GM12878 (cell line): Measurements from ENCODE around the gene SMARCAD1. TPM values are rescaled to one million over a fixed set of nuclear protein-coding genes. Genes with fewer than 3 reads are reported as not detected.

Experiments
- ATAC-seq: fragments of 200-7000 bp; cut with Tn5 transposase; 3 replicates; pipeline ENCODE4 v1.9.1; 2020; ENCODE audit warnings: mild to moderate bottlenecking, moderate library complexity
- BruUV-seq: library from RNA; stranded (reverse); fragments of 400-500 nt; replicated peaks from 2 replicates; lab custom pipeline; 2021; lab: Mats Ljungman, UMichigan
- CTCF ChIA-PET: fragments of 300-600 bp; sonication (Branson Sonifier 250); formaldehyde crosslinking; extraction: SDS; loops from one replicate; lab custom pipeline; 2021; ENCODE audit warnings: inconsistent platforms; lab: Yijun Ruan, JAX
- POLR2A ChIA-PET: fragments of 350-600 bp; formaldehyde crosslinking; extraction: SDS; loops from one replicate; lab custom pipeline; 2021; ENCODE audit warnings: inconsistent platforms; lab: Charles Lee
- RAD21 ChIA-PET: fragments of 300-600 bp; sonication (Branson Sonifier 250); formaldehyde crosslinking; loops from one replicate; lab custom pipeline; 2023; ENCODE audit warnings: antibody characterized with exemption; ENCODE audit not compliant: unreplicated experiment; lab: Charles Lee
- SMC1A ChIA-PET: fragments of 300-600 bp; sonication (Branson Sonifier 250); formaldehyde crosslinking; loops from one replicate; lab custom pipeline; 2023; ENCODE audit not compliant: unreplicated experiment, uncharacterized antibody; lab: Charles Lee
- DNase-seq: peaks from one replicate; pipeline ENCODE4 v3.0.0-alpha.2; 2011; ENCODE audit warnings: low read depth, low spot score
- FAIRE-seq: peaks from 3 replicates; lab custom pipeline; 2011; peaks lifted over from hg19 to GRCh38; lab: Jason Lieb, UNC
- H2AFZ ChIP-seq: 2 replicates; pipeline ENCODE4 v1.6.0; 2011; ENCODE audit warnings: low read depth, low read length, control low read depth; ENCODE audit not compliant: control insufficient read depth
- H3K27ac ChIP-seq: 2 replicates; pipeline ENCODE4 v1.5.1; 2011; ENCODE audit warnings: control low read depth; ENCODE audit not compliant: control insufficient read depth, insufficient read depth
- H3K27me3 ChIP-seq, 2 experiments: replicated peaks in 1 of 2; 2 replicates each; pipeline versions ENCODE4 v1.6.0 to v1.6.1; 2011; ENCODE audit warnings: low read length in 1 of 2; ENCODE audit not compliant: control insufficient read depth in 2 of 2, insufficient read depth in 2 of 2
- H3K36me3 ChIP-seq, 2 experiments: 2 replicates each; pipeline ENCODE4 v1.5.1; 2011; ENCODE audit warnings: low read length in 1 of 2; ENCODE audit not compliant: control insufficient read depth in 2 of 2, insufficient read depth in 2 of 2
- H3K4me1 ChIP-seq: 2 replicates; pipeline ENCODE4 v1.6.1; 2011; ENCODE audit warnings: mild to moderate bottlenecking, low read length, moderate library complexity, mixed read lengths; ENCODE audit not compliant: control insufficient read depth, insufficient read depth
- H3K4me2 ChIP-seq: 2 replicates; pipeline ENCODE4 v1.6.0; 2011; ENCODE audit warnings: control low read depth; ENCODE audit not compliant: control insufficient read depth, insufficient read depth
- H3K4me3 ChIP-seq: fragments of 200-600 bp; sonication (generic); 2 replicates; pipeline ENCODE4 v1.5.1; 2016
- H3K79me2 ChIP-seq: 2 replicates; pipeline ENCODE4 v1.6.0; 2011; ENCODE audit warnings: low read length; ENCODE audit not compliant: control insufficient read depth, insufficient read depth
- H3K9ac ChIP-seq: 2 replicates; pipeline ENCODE4 v1.8.0; 2011; ENCODE audit warnings: low read length, control low read depth, mixed read lengths; ENCODE audit not compliant: control insufficient read depth, insufficient read depth
- H3K9me3 ChIP-seq: replicated peaks from 3 replicates; pipeline ENCODE4 v1.5.1; 2011; ENCODE audit warnings: mild to moderate bottlenecking, low read length; ENCODE audit not compliant: control insufficient read depth, insufficient read depth
- H4K20me1 ChIP-seq: 2 replicates; pipeline ENCODE4 v1.6.0; 2011; ENCODE audit not compliant: control insufficient read depth, insufficient read depth
- DPF2 ChIP-seq: fragments of 450-650 bp; IDR thresholded peaks from 2 replicates; pipeline ENCODE4 v1.6.1; 2017; ENCODE audit warnings: mild to moderate bottlenecking
- MAX ChIP-seq: IDR thresholded peaks from 2 replicates; pipeline ENCODE4 v1.6.1; 2012; ENCODE audit warnings: low read depth, low read length, improper control_type of control experiment
- REST ChIP-seq: IDR thresholded peaks from 2 replicates; pipeline ENCODE4 v1.6.1; 2012; ENCODE audit warnings: mild to moderate bottlenecking, low read depth, low read length
- SIN3A ChIP-seq: IDR thresholded peaks from 2 replicates; pipeline ENCODE4 v1.6.1; 2012; ENCODE audit warnings: low read depth, low read length, improper control_type of control experiment
- YY1 ChIP-seq: IDR thresholded peaks from 2 replicates; pipeline ENCODE4 v1.6.1; 2011; ENCODE audit warnings: low read depth, mild to moderate bottlenecking, low read length
- WGBS: methylation state at CpG from one replicate; pipeline ENCODE4 v1.1.6; 2016; ENCODE audit warnings: low lambda C conversion rate; ENCODE audit not compliant: insufficient replicate concordance, insufficient coverage; ENCODE audit errors: missing lambda C conversion rate; 5-methylcytosine and 5-hydroxymethylcytosine counted together
- in situ Hi-C: fragments of 300-500 bp; cut with MboI; formaldehyde crosslinking; loops from 9 replicates; pipeline ENCODE4 v1.14.3; 2018; ENCODE audit warnings: mixed read lengths
- intact Hi-C: fragments of 100-400 bp; cut with micrococcal nuclease; formaldehyde crosslinking; loops from one replicate; pipeline ENCODE4 v1.14.2; 2022; ENCODE audit not compliant: unreplicated experiment
- polyA plus RNA-seq, 11 experiments: library from polyadenylated mRNA; depleted of rRNA in 4 of 11; unstranded in 6 of 11; stranded (reverse) in 5 of 11; fragments of >200 nt; fragmentation: Nextera tagmentation in 4 of 11; fragmentation: Illumina TruSeq in 1 of 11; extraction: Ambion mirVana in 4 of 11; extraction: Trizol in 1 of 11; gene quantifications; 1 replicate in 1 of 11; 2 replicates in 10 of 11; pipeline versions ENCODE4 v1.2.1 to v1.2.3, GENCODE V29; 2011 to 2016; ENCODE audit warnings: inconsistent platforms in 2 of 11, missing spikeins in 2 of 11, low read depth in 1 of 11
- total RNA-seq, 4 experiments: library from RNA; depleted of rRNA in 3 of 4; stranded (reverse); fragments of >200 nt in 3 of 4; fragmentation: Illumina TruSeq in 1 of 4; extraction: Trizol in 1 of 4; gene quantifications; 2 replicates each; pipeline versions ENCODE4 v1.2.1 to v1.2.3, GENCODE V29; 2013 to 2021

Gene SMARCAD1
- total and polyA plus RNA-seq, 10 of the 15 experiments (the other 5 are each of a cell fraction or from before 2014, with no cell fraction given), result 7.6 to 41.2 (median 27.7) TPM

GRCh38 chr4:94267037-94267436, 59.4 kb downstream of the SMARCAD1 start:
- Histone ChIP-seq H2AFZ (no peak overlapping the region), H3K9me3 (no peaks in the 10 kb centered on the region), H3K27me3 (no peaks in the 10 kb centered on the region), H4K20me1 (no peaks in the 10 kb centered on the region), H3K79me2 (no peaks in the 10 kb centered on the region)
- FAIRE-seq (no peak), DNase-seq (no peak)
- SMC1A ChIA-PET, result no interaction called here
- intact Hi-C loops, result no loop called here
- RAD21 ChIA-PET, result no interaction called here
- no peak for TF ChIP-seq YY1
- no peak for TF ChIP-seq SIN3A
- TF ChIP-seq DPF2, result no peak
- no peak for TF ChIP-seq MAX
- TF ChIP-seq REST, result no peak
- TF ChIP-seq, all 136 proteins: peak for 0
- Histone ChIP-seq H3K4me3 (no peak overlapping the region), H3K4me1 (no peaks in the 10 kb centered on the region), H3K36me3 (peaks cover 0 to 6% of the 10 kb centered on the region in 2 experiments; a peak in 1 of 4 replicates), H3K4me2 (no peak overlapping the region), H3K9ac (no peak overlapping the region), H3K27ac (no peak overlapping the region)
- BruUV-seq, result no TSS peak
- no peak for ATAC-seq
- 96% methylated on average over 4 of the region's 4 CpGs for WGBS
- POLR2A ChIA-PET, result no interaction called here
- CTCF ChIA-PET, result interaction anchor here (1.0 kb wide), 1 partner anchor 226 kb away, joined by 3 read pairs; no protein-coding TSS in a partner anchor
- in situ Hi-C loops, result no loop called here
